Raji (cell line): ENCODE measurements around the gene RNF166.

ENCODE experiments used
- POLR2A ChIP-seq: IDR thresholded peaks from 2 replicates; pipeline ENCODE4 v1.6.1; 2011; ENCODE audit warnings: low read depth, low read length, control low read depth; ENCODE audit not compliant: insufficient read depth

Gene RNF166

GRCh38 chr16:88697831-88698615 is 8.2 kb downstream of the RNF166 start:
- TF ChIP-seq POLR2A, result no peak

GRCh38 chr16:88697116-88697830 is 8.9 kb downstream of the RNF166 start:
- TF ChIP-seq POLR2A, result no peak

GRCh38 chr16:88696441-88696840 is 9.8 kb downstream of the RNF166 start:
- TF ChIP-seq POLR2A, result no peak

- no peak for TF ChIP-seq POLR2A
Observed at GRCh38 chr16:88695753-88696152, 10.5 kb downstream of the RNF166 start.

GRCh38 chr16:88695218-88695617 is 11.0 kb downstream of the RNF166 start:
- no peak for TF ChIP-seq POLR2A

- TF ChIP-seq POLR2A, result no peak
Observed at GRCh38 chr16:88694221-88695087, 11.8 kb downstream of the RNF166 start.

- TF ChIP-seq POLR2A, result no peak
Observed at GRCh38 chr16:88693420-88694177, 12.6 kb downstream of the RNF166 start.

- TF ChIP-seq POLR2A, result no peak
Observed at GRCh38 chr16:88692861-88693260, 13.3 kb downstream of the RNF166 start.

- TF ChIP-seq POLR2A, result no peak
Observed at GRCh38 chr16:88691924-88692560, 14.2 kb downstream of the RNF166 start.

GRCh38 chr16:88691129-88691813 is 14.9 kb downstream of the RNF166 start:
- no peak for TF ChIP-seq POLR2A

- TF ChIP-seq POLR2A, result no peak
Observed at GRCh38 chr16:88690341-88691128, 15.7 kb downstream of the RNF166 start.

- no peak for TF ChIP-seq POLR2A
Observed at GRCh38 chr16:88688013-88688778, 18.0 kb downstream of the RNF166 start.
